Liver (tissue), 9 donors: ENCODE results near the gene C3orf20. TPM values are rescaled to one million over a fixed set of nuclear protein-coding genes. Genes with fewer than 3 reads are reported as not detected.

ENCODE experiments used
- DNase-seq: peaks from one replicate; pipeline ENCODE4 v3.0.0-alpha.2; 2017; ENCODE audit warnings: low spot score
- H3K27ac ChIP-seq, 2 donors: one replicate each; pipeline ENCODE4 v1.7.0; 2013; ENCODE audit warnings: inconsistent platforms in 2 of 2, low read length in 2 of 2, control low read depth in 1 of 2, low read depth in 1 of 2, mild to moderate bottlenecking in 1 of 2
- H3K27me3 ChIP-seq, 4 donors: one replicate each; pipeline versions ENCODE4 v1.6.1 to v1.7.0; 2013; ENCODE audit warnings: low read length in 3 of 4, inconsistent platforms in 1 of 4, mild to moderate bottlenecking in 1 of 4, moderate library complexity in 1 of 4; ENCODE audit not compliant: control insufficient read depth in 4 of 4, insufficient read depth in 4 of 4
- H3K36me3 ChIP-seq, 4 donors: one replicate each; pipeline versions ENCODE4 v1.6.1 to v1.7.0; 2013; ENCODE audit warnings: low read length in 3 of 4, mild to moderate bottlenecking in 3 of 4, low read depth in 1 of 4, moderate library complexity in 1 of 4; ENCODE audit not compliant: control insufficient read depth in 4 of 4, insufficient read depth in 3 of 4
- H3K4me1 ChIP-seq, 4 donors: one replicate each; pipeline versions ENCODE4 v1.6.1 to v1.7.0; 2013; ENCODE audit warnings: low read length in 3 of 4, mild to moderate bottlenecking in 3 of 4, moderate library complexity in 1 of 4; ENCODE audit not compliant: control insufficient read depth in 4 of 4, insufficient read depth in 4 of 4
- H3K4me3 ChIP-seq, 3 donors: one replicate each; pipeline versions ENCODE4 v1.6.1 to v1.7.0; 2013; ENCODE audit warnings: low read length in 3 of 3, control low read depth in 1 of 3, low read depth in 1 of 3, mild to moderate bottlenecking in 1 of 3
- H3K9ac ChIP-seq, 2 donors: one replicate each; pipeline ENCODE4 v1.7.0; 2013; ENCODE audit warnings: low read length in 2 of 2, mild to moderate bottlenecking in 2 of 2, moderate library complexity in 2 of 2, control low read depth in 1 of 2, low read depth in 1 of 2
- H3K9me3 ChIP-seq, 4 donors: one replicate each; pipeline versions ENCODE4 v1.6.1 to v1.7.0; 2013; ENCODE audit warnings: low read length in 3 of 4; ENCODE audit not compliant: control insufficient read depth in 4 of 4
- EGR1 ChIP-seq, 2 donors: IDR thresholded peaks; 2 replicates each; pipeline ENCODE4 v1.6.1; 2016 to 2018; ENCODE audit warnings: antibody characterized with exemption in 2 of 2, low read depth in 2 of 2
- FOXA1 ChIP-seq: IDR thresholded peaks from 2 replicates; pipeline ENCODE4 v1.6.1; 2016; ENCODE audit warnings: antibody characterized with exemption
- FOXA2 ChIP-seq: IDR thresholded peaks from 2 replicates; pipeline ENCODE4 v1.6.1; 2016; ENCODE audit warnings: antibody characterized with exemption
- GABPA ChIP-seq, 2 donors: IDR thresholded peaks in 1 of 2; conservative IDR thresholded peaks in 1 of 2; 2 replicates each; pipeline ENCODE4 v1.6.1; 2016; ENCODE audit warnings: antibody characterized with exemption in 2 of 2, mild to moderate bottlenecking in 1 of 2, moderate library complexity in 1 of 2
- HNF4A ChIP-seq, 2 donors: conservative IDR thresholded peaks; 2 replicates each; pipeline ENCODE4 v1.6.1; 2016; ENCODE audit warnings: antibody characterized with exemption in 2 of 2, mild to moderate bottlenecking in 2 of 2
- JUND ChIP-seq, 2 donors: IDR thresholded peaks; 2 replicates each; pipeline ENCODE4 v1.6.1; 2016; ENCODE audit warnings: antibody characterized with exemption in 2 of 2
- NR2F2 ChIP-seq: IDR thresholded peaks from 2 replicates; pipeline ENCODE4 v1.6.1; 2016; ENCODE audit warnings: antibody characterized with exemption
- RAD21 ChIP-seq, 2 donors: IDR thresholded peaks; 2 replicates each; pipeline ENCODE4 v1.6.1; 2016; ENCODE audit warnings: antibody characterized with exemption in 2 of 2, mild to moderate bottlenecking in 2 of 2
- RXRA ChIP-seq, 2 donors: IDR thresholded peaks; 2 replicates each; pipeline ENCODE4 v1.6.1; 2017 to 2018; ENCODE audit warnings: antibody characterized with exemption in 2 of 2, mild to moderate bottlenecking in 1 of 2
- WGBS: extraction: QIAGEN DNeasy Blood & Tissue Kit; methylation state at CpG from one replicate; pipeline ENCODE4 v1.1.7; 2013; 5-methylcytosine and 5-hydroxymethylcytosine counted together
- polyA plus RNA-seq, 2 donors: library from polyadenylated mRNA; stranded (reverse) in 1 of 2; unstranded in 1 of 2; fragments of 200-250 nt in 1 of 2; fragments of >200 nt in 1 of 2; fragmentation: Nextera tagmentation in 1 of 2; extraction: Ambion mirVana in 1 of 2; gene quantifications; one replicate each; pipeline versions ENCODE4 v1.2.1 to v1.2.3, GENCODE V29; 2013 to 2015
- total RNA-seq, 2 donors: library from RNA; depleted of rRNA; stranded (reverse); fragments of >200 nt; gene quantifications; one replicate each; pipeline ENCODE4 v1.2.3, GENCODE V29; 2014
- TF ChIP-seq, protein P1 (sequence below): IDR thresholded peaks from 2 replicates; pipeline ENCODE4 v1.6.1; 2016; ENCODE audit warnings: antibody characterized with exemption
- TF ChIP-seq, protein P2 (sequence below): fragments of 150-350 bp; IDR thresholded peaks from 2 replicates; pipeline ENCODE4 v1.5.1; 2017; ENCODE audit warnings: improper control_type of control experiment, low read depth, low read length; ENCODE audit not compliant: missing input control
- TF ChIP-seq, protein P3 (sequence below): IDR thresholded peaks from 2 replicates; pipeline ENCODE4 v1.6.1; 2016; ENCODE audit warnings: antibody characterized with exemption
- TF ChIP-seq, protein P4 (sequence below): IDR thresholded peaks from 2 replicates; pipeline ENCODE4 v1.6.1; 2016; ENCODE audit warnings: antibody characterized with exemption, mild to moderate bottlenecking
- TF ChIP-seq, protein P5 (sequence below): IDR thresholded peaks from 2 replicates; pipeline ENCODE4 v1.6.1; 2016; ENCODE audit warnings: antibody characterized with exemption
- donor health status: healthy.
- donor health status: healthy.
- donor health status: healthy.
- donor health status: healthy.
- donor health status: healthy.

C3orf20 gene
- total and polyA plus RNA-seq, 4 donors: 0.05 to 0.08 TPM; not detected in 2

DNA sequence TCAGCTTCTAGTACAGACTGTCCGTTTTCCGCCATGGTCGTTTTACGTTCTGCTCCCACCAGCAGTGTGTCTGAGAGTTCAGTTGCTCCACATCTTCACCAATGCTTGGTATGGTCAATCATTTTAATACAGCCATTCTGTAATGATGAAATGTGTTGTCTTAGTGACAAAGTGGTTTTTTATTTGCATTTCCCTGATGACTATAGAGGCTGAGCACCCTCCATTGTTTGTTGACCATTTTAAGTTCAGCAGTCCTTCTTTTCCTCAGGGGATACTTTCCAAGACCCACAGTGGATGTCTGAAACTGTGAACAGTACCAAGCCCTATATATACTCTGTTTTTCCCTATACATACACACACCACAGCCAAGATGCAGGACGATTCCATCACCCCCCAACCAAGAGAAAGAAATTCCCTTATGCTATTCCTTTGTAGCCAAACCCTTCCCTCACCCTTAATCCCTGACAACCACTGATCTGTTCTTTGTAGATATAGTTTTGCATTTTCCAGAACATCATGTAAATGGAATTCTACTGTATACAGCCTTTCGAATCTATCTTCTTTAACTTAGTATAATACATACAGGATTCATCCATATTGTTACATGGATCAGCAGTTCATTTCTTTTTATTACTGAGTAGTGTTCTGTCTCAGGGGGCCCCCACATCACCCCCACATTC is 55.9 kb downstream of the C3orf20 start:
- Histone ChIP-seq H3K27me3 (no peaks in the 10 kb centered on the region), H3K36me3 (no peaks in the 10 kb centered on the region), H3K9me3 (no peaks in the 10 kb centered on the region), H3K27ac (no peak overlapping the region), H3K9ac (no peak overlapping the region), H3K4me3 (no peak overlapping the region), H3K4me1 (peaks cover 0 to 5% (median 2%) of the 10 kb centered on the region in 4 donors)
- WGBS: 92% methylated on average over 6 of the region's 6 CpGs
- DNase-seq: no peak
- TF ChIP-seq RXRA (IDR thresholded peaks at IDR 0.05) (no peak), RAD21 (IDR thresholded peaks at IDR 0.05) (no peak), HNF4A (conservative IDR thresholded peaks at IDR 0.05) (no peak), FOXA2 (no peak), NR2F2 (no peak)
- TF ChIP-seq, protein P1, sequence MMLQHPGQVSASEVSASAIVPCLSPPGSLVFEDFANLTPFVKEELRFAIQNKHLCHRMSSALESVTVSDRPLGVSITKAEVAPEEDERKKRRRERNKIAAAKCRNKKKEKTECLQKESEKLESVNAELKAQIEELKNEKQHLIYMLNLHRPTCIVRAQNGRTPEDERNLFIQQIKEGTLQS: no peak
- TF ChIP-seq, protein P2, sequence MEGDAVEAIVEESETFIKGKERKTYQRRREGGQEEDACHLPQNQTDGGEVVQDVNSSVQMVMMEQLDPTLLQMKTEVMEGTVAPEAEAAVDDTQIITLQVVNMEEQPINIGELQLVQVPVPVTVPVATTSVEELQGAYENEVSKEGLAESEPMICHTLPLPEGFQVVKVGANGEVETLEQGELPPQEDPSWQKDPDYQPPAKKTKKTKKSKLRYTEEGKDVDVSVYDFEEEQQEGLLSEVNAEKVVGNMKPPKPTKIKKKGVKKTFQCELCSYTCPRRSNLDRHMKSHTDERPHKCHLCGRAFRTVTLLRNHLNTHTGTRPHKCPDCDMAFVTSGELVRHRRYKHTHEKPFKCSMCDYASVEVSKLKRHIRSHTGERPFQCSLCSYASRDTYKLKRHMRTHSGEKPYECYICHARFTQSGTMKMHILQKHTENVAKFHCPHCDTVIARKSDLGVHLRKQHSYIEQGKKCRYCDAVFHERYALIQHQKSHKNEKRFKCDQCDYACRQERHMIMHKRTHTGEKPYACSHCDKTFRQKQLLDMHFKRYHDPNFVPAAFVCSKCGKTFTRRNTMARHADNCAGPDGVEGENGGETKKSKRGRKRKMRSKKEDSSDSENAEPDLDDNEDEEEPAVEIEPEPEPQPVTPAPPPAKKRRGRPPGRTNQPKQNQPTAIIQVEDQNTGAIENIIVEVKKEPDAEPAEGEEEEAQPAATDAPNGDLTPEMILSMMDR: no peak

DNA sequence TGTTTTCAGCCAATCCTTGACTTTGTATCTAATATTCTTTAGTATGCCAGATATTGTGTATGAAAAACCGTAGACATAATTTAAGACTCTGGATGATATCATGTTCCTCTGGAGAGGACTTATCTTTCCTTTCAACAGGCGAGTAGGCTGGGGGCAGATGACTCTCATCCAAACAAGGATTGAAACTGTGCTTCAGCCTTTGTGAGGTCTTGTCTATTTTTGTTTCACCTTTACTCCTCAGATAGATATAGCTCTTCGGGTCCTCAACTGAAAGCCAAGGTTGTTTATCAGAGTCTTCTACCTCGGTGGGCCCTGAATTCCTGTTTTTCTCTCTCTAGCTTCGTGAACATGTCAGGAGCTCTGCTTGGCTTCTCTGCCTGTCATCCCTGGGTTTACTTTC is 66.0 kb downstream of the C3orf20 start:
- TF ChIP-seq, protein P3, sequence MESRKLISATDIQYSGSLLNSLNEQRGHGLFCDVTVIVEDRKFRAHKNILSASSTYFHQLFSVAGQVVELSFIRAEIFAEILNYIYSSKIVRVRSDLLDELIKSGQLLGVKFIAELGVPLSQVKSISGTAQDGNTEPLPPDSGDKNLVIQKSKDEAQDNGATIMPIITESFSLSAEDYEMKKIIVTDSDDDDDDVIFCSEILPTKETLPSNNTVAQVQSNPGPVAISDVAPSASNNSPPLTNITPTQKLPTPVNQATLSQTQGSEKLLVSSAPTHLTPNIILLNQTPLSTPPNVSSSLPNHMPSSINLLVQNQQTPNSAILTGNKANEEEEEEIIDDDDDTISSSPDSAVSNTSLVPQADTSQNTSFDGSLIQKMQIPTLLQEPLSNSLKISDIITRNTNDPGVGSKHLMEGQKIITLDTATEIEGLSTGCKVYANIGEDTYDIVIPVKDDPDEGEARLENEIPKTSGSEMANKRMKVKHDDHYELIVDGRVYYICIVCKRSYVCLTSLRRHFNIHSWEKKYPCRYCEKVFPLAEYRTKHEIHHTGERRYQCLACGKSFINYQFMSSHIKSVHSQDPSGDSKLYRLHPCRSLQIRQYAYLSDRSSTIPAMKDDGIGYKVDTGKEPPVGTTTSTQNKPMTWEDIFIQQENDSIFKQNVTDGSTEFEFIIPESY: no peak
- no peak for TF ChIP-seq GABPA (IDR thresholded peaks at IDR 0.05 in 1 of 2, conservative IDR thresholded peaks at IDR 0.05 in 1 of 2)
- no peak for TF ChIP-seq FOXA2
- no peak for TF ChIP-seq EGR1 (IDR thresholded peaks at IDR 0.05; ENCODE audit: low read depth in 2 of 2)
- no peak for TF ChIP-seq JUND (IDR thresholded peaks at IDR 0.05)
- no peak for TF ChIP-seq RAD21 (IDR thresholded peaks at IDR 0.05)
- Histone ChIP-seq H3K9me3 (no peaks in the 10 kb centered on the region), H3K27ac (no peak overlapping the region), H3K4me1 (no peaks in the 10 kb centered on the region), H3K36me3 (no peaks in the 10 kb centered on the region), H3K9ac (no peak overlapping the region), H3K27me3 (no peaks in the 10 kb centered on the region), H3K4me3 (no peak overlapping the region)
- DNase-seq: no peak
- 84% methylated on average over 5 of the region's 5 CpGs for WGBS

DNA sequence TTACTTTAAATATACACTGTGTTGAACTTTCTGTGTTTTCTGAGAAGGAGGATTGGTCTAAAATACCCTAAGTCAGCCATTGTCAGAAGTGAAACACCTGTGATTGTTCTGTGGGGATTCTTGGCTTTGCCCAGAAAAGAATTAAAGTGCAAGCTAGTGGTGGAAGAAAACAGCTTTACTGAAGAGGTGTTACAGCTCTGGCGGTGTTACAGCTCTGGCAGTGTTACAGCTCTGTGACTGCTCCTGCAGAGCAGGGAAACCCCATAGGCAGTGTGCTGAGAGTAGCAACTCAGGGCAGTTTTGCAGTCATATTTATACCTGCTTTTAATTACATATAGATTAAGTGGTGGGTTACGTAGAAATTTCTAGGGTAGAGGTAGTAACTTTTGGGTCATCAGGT is 66.6 kb downstream of the C3orf20 start:
- no peak overlapping the region for H3K27ac ChIP-seq
- no peak for DNase-seq
- TF ChIP-seq, protein P4, sequence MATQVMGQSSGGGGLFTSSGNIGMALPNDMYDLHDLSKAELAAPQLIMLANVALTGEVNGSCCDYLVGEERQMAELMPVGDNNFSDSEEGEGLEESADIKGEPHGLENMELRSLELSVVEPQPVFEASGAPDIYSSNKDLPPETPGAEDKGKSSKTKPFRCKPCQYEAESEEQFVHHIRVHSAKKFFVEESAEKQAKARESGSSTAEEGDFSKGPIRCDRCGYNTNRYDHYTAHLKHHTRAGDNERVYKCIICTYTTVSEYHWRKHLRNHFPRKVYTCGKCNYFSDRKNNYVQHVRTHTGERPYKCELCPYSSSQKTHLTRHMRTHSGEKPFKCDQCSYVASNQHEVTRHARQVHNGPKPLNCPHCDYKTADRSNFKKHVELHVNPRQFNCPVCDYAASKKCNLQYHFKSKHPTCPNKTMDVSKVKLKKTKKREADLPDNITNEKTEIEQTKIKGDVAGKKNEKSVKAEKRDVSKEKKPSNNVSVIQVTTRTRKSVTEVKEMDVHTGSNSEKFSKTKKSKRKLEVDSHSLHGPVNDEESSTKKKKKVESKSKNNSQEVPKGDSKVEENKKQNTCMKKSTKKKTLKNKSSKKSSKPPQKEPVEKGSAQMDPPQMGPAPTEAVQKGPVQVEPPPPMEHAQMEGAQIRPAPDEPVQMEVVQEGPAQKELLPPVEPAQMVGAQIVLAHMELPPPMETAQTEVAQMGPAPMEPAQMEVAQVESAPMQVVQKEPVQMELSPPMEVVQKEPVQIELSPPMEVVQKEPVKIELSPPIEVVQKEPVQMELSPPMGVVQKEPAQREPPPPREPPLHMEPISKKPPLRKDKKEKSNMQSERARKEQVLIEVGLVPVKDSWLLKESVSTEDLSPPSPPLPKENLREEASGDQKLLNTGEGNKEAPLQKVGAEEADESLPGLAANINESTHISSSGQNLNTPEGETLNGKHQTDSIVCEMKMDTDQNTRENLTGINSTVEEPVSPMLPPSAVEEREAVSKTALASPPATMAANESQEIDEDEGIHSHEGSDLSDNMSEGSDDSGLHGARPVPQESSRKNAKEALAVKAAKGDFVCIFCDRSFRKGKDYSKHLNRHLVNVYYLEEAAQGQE: no peak
- TF ChIP-seq, protein P5, sequence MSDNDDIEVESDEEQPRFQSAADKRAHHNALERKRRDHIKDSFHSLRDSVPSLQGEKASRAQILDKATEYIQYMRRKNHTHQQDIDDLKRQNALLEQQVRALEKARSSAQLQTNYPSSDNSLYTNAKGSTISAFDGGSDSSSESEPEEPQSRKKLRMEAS: no peak
- TF ChIP-seq HNF4A (conservative IDR thresholded peaks at IDR 0.05) (no peak), EGR1 (IDR thresholded peaks at IDR 0.05; ENCODE audit: low read depth in 2 of 2) (no peak), FOXA1 (no peak), FOXA2 (no peak), GABPA (IDR thresholded peaks at IDR 0.05 in 1 of 2, conservative IDR thresholded peaks at IDR 0.05 in 1 of 2) (no peak), JUND (IDR thresholded peaks at IDR 0.05) (no peak), RAD21 (IDR thresholded peaks at IDR 0.05) (no peak), NR2F2 (no peak)
- TF ChIP-seq, protein P2: no peak
- TF ChIP-seq, protein P1: no peak

More for the DNA sequence above, 66.6 kb downstream of the C3orf20 start:
- 91% methylated on average over 2 of the region's 2 CpGs for WGBS
- Histone ChIP-seq H3K27me3 (no peaks in the 10 kb centered on the region), H3K9me3 (no peaks in the 10 kb centered on the region), H3K4me1 (no peaks in the 10 kb centered on the region), H3K4me3 (no peak overlapping the region), H3K9ac (no peak overlapping the region), H3K36me3 (no peaks in the 10 kb centered on the region)
